Daoy (cell line): ENCODE results near the gene MAP2K1. TPM values are rescaled to one million over a fixed set of nuclear protein-coding genes. Genes with fewer than 3 reads are reported as not detected.
"Not testable (repeated sequence)": the region's sequence is repeated elsewhere in the genome, so short reads cannot be mapped to it uniquely, and the experiment has no call there.

Experiments used
- DNase-seq: peaks from one replicate; pipeline ENCODE4 v3.0.0-alpha.2; 2015; ENCODE audit warnings: low read depth
- total RNA-seq: library from RNA; depleted of rRNA; stranded (reverse); fragments of >200 nt; shearing (Covaris generic); gene quantifications from 2 replicates; pipeline ENCODE4 v1.2.3, GENCODE V29; 2014

Gene MAP2K1
- total RNA-seq, 1 experiment from 2014 or later = 30.7 TPM

DNA sequence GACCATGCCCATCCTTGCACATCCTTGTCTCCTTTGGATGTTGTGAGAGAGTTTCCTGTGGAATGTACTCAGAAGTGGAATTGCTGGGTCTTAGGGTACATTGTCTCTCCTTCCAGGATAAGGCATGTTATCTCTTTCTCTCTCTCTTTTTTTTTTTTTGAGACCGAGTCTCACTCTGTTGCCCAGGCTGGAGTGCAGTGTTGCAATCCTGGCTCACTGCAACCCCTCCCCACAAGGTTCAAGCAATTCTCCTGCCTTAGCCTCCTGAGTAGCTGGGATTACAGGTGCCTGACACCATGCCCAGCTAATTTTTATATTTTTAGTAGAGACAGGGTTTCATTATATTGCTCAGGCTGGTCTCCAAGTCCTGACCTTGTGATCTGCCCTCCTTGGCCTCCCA, 6.3 kb downstream of the MAP2K1 start:
- not testable (repeated sequence) for DNase-seq

DNA sequence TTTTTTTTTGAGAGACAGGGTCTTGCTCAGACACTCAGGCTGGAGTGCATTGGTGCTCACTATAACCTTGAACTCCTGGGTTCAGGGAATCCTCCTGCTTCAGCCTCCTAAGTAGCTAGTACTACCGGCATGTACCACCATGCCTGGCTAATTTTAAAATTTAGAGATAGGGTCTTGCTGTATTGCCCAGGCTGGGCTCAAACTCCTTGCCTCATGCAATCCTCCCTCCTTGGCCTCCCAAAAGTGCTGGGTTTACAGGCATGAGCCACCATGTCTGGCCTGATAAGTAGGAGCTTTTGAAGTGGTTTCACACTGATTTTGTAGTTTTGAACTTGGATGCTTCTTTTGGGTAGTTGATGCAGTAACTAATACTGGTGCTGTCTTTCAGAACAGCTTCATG, 7.8 kb downstream of the MAP2K1 start:
- DNase-seq = no peak

GRCh38 chr15:66394915-66395314, 8.2 kb downstream of the MAP2K1 start:
- DNase-seq = no peak

- no peak for DNase-seq
These were observed 12.6 kb downstream of the MAP2K1 start for GRCh38 chr15:66399276-66399675.

DNA sequence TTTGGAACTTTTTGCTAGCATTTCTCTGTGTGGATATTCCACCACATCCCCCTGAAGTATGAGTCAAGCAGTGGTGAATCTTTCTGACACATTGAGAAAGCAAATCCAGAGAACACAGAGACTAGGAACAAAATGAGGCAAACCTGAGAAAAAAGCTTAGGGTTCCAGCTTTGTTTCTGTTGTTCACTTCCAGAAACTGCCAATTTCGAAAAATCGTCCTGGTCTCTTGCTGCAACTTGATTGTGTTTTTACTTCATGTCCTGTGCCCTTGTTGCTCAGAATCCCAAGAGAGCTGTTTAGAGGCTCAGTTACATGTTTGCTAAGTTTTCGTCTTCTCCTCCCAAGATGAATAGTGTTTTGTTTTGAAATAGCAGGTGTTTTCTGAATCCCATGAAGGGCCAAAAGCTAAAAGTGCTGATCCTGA, 13.7 kb downstream of the MAP2K1 start:
- no peak for DNase-seq

DNA sequence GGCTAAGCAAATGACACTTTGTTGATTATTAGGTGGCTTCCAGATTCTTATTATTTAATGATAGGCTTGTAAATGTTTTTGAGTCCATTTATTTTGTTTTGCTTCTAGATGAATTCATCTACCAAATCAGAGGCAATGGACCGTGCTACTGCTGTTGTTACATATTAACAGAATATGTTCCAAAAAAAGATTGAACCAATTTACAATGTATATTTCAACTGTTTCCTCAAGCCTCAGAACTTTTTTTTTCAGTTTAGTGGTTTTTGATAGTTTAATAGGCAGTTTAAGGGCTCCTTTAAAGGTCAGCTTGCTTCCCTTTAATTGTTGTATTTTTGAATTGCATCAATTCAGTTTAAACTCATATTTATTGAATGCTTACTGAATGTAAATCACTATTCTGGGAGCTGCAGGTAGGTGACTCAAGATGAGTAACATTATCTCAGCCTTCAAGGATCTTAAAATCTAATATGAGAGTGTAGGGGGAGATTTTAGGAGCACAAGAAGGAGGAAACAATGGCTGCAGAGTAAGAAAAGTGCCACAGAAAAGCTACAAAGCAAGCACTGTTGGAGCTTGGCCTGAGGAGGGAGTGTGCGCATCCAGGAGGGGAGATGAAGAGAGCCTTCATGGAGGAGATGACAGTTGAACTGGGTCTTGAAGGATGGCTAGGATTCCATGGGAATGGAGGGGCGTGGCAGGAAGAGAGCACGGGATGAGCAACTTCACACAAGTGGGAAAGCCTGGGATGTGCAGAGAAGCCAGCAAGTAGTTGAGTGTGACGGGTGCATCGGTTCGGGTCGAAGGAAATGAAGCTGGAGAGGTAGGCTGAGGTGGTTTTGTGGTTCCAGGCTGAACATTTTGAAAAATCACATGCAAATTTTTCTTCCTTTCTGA, 14.7 kb downstream of the MAP2K1 start:
- DNase-seq = no peak

DNA sequence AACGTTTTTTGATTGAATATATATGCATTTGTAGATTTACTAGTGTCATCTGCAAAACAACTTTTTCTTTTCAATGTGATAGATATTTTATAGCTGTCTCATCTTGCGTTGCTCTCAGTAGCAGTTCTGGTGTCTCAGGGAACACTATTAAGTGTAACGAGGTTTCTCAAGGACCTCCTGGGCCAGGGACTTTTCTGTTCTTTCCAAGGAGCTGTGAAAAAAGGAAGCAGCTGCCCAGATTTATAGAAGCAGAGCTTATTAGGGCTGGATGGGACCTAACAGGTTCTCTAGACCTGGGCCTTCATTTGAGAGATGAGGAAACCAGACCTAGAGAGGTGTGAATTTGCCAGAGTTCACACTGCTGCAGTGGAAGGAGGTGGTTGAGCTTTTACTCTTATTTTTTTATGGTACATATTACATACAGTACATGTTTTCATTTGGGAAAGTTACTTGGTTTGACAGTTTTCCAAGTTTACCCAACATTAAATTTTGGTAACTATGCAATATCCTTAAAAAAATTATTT, 16.1 kb downstream of the MAP2K1 start:
- DNase-seq = no peak

- DNase-seq = no peak
These were observed 16.6 kb downstream of the MAP2K1 start for GRCh38 chr15:66403323-66403722.

- no peak for DNase-seq
These were observed 17.4 kb downstream of the MAP2K1 start for GRCh38 chr15:66404122-66404521.

DNA sequence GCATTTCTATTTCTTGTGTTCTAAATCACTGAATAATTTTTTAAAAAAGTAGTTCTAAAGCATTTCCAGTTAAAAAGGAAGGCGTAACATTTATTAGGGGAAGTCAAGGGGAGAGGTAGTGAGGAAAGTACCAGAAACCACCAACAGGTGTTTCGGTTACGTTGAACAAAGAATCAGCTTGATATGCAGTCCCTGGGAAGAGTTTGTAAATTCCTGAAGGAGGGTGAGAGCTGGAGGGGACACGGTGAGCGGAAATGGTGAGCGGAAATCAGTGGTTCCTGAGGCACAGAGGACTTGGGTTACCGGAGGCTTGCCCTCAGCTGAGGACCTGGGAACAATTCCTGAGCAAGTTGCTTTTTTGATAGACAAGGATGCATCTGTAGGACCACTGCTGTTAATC, 17.8 kb downstream of the MAP2K1 start:
- DNase-seq = no peak

DNA sequence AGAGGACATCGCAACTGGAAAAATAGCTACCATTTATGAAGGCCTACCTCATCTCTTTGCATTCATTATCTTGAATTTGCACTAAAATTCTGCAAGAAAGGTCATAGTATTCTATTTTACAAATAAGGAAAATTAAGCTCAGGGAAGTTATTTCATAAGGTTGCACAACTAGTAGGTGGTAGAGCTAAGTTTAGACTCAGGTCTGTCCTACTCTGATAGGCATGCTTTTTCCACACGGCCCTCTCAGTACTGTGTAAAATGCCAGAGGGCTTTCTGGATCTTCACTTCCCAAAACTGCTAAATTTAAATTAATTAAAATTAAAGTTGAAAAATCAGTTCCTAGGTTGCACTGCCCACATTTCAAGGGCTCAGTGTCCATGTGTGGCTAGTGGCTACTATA, 18.3 kb downstream of the MAP2K1 start:
- no peak for DNase-seq

DNA sequence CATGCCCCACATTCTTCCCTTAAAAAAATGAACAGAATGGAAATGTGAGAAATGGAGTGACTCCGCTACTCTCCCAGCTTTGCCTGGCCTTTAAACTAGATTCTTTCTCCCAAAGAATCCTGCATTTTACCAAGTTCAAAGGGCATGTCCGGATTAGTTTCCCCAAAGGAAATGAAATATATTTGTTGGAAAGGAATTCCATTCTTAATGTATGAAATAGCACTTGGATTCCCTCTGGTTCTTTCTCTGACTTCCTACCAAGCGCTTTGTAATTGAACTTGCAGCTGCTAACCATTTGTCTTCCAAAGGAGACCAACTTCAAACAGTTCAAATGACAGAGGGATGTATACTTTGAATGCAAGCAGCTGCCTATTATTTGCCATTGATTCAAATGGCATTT, 18.9 kb downstream of the MAP2K1 start:
- DNase-seq = no peak

DNA sequence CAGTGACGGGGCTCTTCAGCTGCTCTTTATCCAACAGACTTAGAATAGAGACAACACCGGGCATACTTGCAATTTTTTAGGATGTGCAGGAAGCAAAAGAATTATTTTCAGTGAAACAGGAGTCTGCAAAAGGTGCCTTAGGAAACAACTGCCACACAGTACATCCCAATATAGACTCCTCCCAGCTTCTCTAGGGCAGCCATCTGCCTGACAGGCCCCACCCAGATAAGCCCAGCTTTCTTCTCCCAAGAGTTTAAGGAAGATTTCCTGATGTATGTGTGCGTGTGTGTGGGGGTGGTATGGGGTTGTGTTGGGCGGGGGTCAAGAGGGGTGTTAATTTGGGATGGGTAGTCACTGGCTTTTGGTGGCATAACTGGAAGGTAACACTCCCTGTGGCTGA, 21.5 kb downstream of the MAP2K1 start:
- no peak for DNase-seq

GRCh38 chr15:66408675-66409282, 22.1 kb downstream of the MAP2K1 start:
- DNase-seq = no peak

DNA sequence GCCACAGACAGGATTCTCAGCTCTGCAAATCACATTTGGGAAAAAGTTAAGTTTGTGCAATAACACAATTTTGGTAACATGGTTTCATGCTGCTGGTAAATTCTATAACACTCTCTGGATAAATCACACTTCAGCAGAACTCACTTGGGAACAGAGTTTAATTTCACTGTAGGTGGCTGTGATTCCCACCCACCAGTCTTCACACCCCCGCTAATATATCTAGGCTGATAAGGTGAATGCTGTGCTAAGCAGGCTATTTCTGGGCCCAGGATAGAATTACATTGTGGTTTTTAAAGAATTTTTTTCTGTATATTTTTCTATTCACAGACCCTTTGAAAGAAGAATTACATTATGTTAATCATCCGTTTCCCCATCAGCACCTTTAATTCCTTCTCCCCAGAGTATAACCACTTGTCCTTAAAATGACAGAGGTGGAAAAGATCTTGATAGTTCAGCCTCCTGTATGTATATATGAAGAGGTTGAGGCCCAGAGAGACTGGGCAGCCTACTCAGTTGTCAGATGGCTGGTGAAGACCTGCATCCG, 22.9 kb downstream of the MAP2K1 start:
- no peak for DNase-seq

GRCh38 chr15:66411190-66411589, 24.5 kb downstream of the MAP2K1 start:
- DNase-seq = no peak

DNA sequence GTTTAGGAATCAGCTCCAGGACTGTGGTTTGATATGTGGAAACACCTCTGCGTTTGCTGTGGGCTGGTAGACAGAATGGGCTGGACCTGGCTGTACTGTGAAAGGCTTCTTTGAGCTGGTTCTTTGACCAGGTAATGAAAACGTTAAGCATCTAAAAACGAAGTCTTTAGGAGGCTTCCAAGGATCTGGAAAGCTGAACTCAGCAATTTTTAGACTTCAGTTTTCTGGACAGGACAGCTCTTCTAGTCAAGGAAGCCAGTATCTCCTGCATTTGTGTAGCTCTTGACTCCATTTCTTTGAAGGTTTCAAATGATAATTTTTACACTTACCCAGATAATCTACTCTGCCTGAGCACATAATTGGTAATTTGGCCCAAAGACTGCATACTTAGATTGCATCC, 25.5 kb downstream of the MAP2K1 start:
- no peak for DNase-seq

DNA sequence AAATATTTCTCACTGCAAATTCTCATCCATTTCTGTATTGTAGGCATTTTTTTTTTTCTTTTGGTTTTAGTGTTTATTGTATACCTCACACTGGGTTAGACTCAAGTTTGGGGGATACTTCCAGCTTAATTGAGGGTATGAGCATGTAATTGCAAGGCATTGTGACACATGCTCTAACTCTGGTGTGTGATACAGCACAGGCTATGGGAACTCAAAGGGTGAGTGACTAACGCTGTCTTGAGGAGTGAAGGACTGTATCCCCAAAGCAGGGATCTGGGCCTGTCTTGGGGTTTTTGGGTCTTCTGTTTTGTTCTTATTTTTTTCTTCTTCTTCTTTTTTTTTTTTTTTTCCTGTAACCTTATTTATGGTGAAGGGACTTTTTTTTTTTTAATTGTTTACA, 26.9 kb downstream of the MAP2K1 start:
- no peak for DNase-seq

DNA sequence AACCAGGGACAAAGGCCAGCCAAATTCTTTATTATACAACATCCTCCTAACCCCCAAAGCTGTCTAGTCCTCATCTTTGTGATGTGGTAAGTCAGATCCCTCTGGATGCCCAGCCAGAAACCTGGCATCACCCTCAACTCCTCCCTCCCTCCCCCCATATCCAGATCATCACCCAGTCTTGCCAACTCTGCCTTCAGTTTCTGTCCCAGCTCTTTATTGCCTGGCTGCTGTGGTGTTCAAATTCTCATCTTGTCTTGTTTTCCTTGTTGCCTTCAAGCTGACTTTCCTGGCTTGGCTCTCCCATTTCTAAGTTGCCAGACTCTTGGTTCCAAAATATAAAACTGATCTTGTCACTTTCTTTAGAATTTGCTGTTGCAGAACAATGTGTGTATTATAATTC, 28.6 kb downstream of the MAP2K1 start:
- DNase-seq = no peak

- no peak for DNase-seq
These were observed 31.0 kb downstream of the MAP2K1 start for GRCh38 chr15:66417736-66418135.

DNA sequence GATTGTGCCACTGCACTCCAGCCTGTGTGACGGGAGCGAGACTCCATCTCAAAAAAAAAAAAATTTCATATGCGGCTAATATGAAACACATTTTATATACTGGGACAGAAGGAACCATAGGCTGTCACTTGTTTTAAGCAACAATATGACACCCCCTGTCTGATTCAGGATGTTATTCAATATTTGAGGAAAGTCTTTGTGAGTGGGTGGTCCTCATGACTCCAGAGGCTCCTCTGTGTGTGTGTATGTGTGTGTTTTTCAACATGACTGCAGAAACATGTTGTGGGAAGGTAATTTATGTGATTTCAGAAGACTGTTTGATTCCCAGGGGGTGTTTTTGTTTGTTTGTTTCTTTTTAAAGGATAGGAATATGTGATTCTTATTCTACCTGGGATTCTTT, 32.8 kb downstream of the MAP2K1 start:
- no peak for DNase-seq

- no peak for DNase-seq
These were observed 35.6 kb downstream of the MAP2K1 start for GRCh38 chr15:66422347-66422746.

DNA sequence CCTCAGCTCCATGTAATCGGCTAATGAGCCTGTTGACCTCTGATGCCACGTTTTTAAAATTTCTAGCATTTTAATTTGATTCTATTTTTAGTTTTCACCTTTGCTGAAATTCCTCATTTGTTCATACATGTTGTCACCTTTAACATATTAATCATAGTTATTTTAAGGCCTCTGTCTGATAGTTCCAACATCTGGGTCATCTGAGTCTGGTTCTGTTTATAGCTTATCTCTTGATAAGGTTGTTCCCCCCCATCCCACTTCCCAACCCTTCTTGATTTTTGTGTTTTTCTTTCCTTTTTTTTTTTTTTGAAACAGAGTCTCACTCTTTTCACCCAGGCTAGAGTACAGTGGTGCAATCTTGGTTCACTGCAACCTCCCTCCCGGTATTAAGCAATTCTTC, 36.4 kb downstream of the MAP2K1 start:
- no peak for DNase-seq
